ENCODE measurements around the gene ZFP57. TPM values are rescaled to one million over a fixed set of nuclear protein-coding genes. Genes with fewer than 3 reads are reported as not detected.
"Not testable (repeated sequence)": the region's sequence is repeated elsewhere in the genome, so short reads cannot be mapped to it uniquely, and the experiment has no call there.

ZFP57 gene
- total RNA-seq, 6 donors from 2014 or later, result 0.30 to 2.1 TPM; not detected in 4

GRCh38 chr6:29675561-29675960 is 5.4 kb downstream of the ZFP57 start:
- Histone ChIP-seq H3K27ac (no peak overlapping the region), H3K27me3 (no peaks in the 10 kb centered on the region), H3K4me3 (no peak overlapping the region), H3K36me3 (no peaks in the 10 kb centered on the region), H3K4me1 (no peaks in the 10 kb centered on the region), H3K9me3 (no peaks in the 10 kb centered on the region)
- ATAC-seq (ENCODE audit: low FRiP score in 2 of 2) (no peak), DNase-seq (no peak)
- TF ChIP-seq CTCF (IDR thresholded peaks at IDR 0.05) (no peak), EP300 (IDR thresholded peaks at IDR 0.05) (no peak), POLR2A (IDR thresholded peaks at IDR 0.05) (no peak), POLR2AphosphoS5 (IDR thresholded peaks at IDR 0.05) (no peak)
- 97 to 100% methylated on average over 1 of the region's 1 CpG for WGBS, 2 donors

DNA sequence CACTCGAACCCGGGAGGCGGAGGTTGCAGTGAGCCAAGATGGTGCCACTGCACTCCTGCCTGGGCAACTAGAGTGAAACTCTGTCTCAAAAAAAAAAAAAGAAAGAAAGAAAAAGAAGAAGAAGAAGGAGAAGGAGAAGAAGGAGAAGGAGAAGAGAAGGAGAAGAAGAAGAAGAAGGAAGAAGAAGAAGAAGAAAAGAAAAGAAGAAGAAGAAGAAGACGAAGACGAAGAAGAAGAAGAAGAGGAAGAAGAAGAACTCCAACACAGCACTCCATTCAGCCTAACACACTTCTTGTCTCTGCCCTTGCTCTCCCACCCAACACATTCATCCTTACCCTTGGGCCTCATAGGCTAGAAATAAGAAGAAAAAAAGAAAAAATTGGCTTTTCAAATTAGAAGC is 6.9 kb downstream of the ZFP57 start:
- DNase-seq (no peak), ATAC-seq (ENCODE audit: low FRiP score in 2 of 2) (no peak)
- WGBS, 2 donors, result 84 to 91% methylated on average over 5 of the region's 5 CpGs
- TF ChIP-seq EP300 (IDR thresholded peaks at IDR 0.05), result no peak
- no peak for TF ChIP-seq CTCF (IDR thresholded peaks at IDR 0.05)
- TF ChIP-seq POLR2A (IDR thresholded peaks at IDR 0.05), result no peak
- TF ChIP-seq POLR2AphosphoS5 (IDR thresholded peaks at IDR 0.05), result no peak
- H3K9me3 ChIP-seq, result no peaks in the 10 kb centered on the region
- H3K27me3 ChIP-seq, result no peaks in the 10 kb centered on the region
- no peaks in the 10 kb centered on the region for H3K36me3 ChIP-seq
- no peak overlapping the region for H3K4me3 ChIP-seq
- H3K4me1 ChIP-seq, result no peaks in the 10 kb centered on the region
- no peak overlapping the region for H3K27ac ChIP-seq

- no peak for TF ChIP-seq CTCF (IDR thresholded peaks at IDR 0.05)
- TF ChIP-seq POLR2AphosphoS5 (IDR thresholded peaks at IDR 0.05), result no peak
- TF ChIP-seq POLR2A (IDR thresholded peaks at IDR 0.05), result no peak
- TF ChIP-seq EP300 (IDR thresholded peaks at IDR 0.05), result no peak
- no peak overlapping the region for H3K27ac ChIP-seq
- H3K36me3 ChIP-seq, result no peaks in the 10 kb centered on the region
- no peaks in the 10 kb centered on the region for H3K9me3 ChIP-seq
- DNase-seq (no peak), ATAC-seq (ENCODE audit: low FRiP score in 2 of 2) (no peak)
- 92 to 97% methylated on average over 4 to 12 of the region's 12 CpGs for WGBS, 2 donors
- H3K4me3 ChIP-seq, result no peak overlapping the region
- no peaks in the 10 kb centered on the region for H3K27me3 ChIP-seq
- no peaks in the 10 kb centered on the region for H3K4me1 ChIP-seq
Observed at GRCh38 chr6:29673161-29673560, 7.8 kb downstream of the ZFP57 start.

GRCh38 chr6:29672116-29672515 is 8.8 kb downstream of the ZFP57 start:
- not testable (repeated sequence) for H3K4me1 ChIP-seq; ATAC-seq (ENCODE audit: low FRiP score in 2 of 2); H3K27me3 ChIP-seq; H3K4me3 ChIP-seq; H3K9me3 ChIP-seq; H3K36me3 ChIP-seq; H3K27ac ChIP-seq; DNase-seq
- WGBS, 2 donors, result 84 to 90% methylated on average over 5 of the region's 5 CpGs

- H3K27ac ChIP-seq, result no peak overlapping the region
- no peaks in the 10 kb centered on the region for H3K9me3 ChIP-seq
- 30 to 47% methylated on average over 1 of the region's 1 CpG for WGBS, 2 donors
- TF ChIP-seq CTCF (IDR thresholded peaks at IDR 0.05) (no peak), POLR2A (IDR thresholded peaks at IDR 0.05) (no peak), POLR2AphosphoS5 (IDR thresholded peaks at IDR 0.05) (no peak), EP300 (IDR thresholded peaks at IDR 0.05) (no peak)
- no peak overlapping the region for H3K4me3 ChIP-seq
- no peaks in the 10 kb centered on the region for H3K4me1 ChIP-seq
- ATAC-seq (ENCODE audit: low FRiP score in 2 of 2) (no peak), DNase-seq (no peak)
- H3K36me3 ChIP-seq, result no peaks in the 10 kb centered on the region
- no peaks in the 10 kb centered on the region for H3K27me3 ChIP-seq
Observed at GRCh38 chr6:29671026-29671425, 9.9 kb downstream of the ZFP57 start.
